ENCODE data around the gene MVP.
"Not testable (repeated sequence)": the region's sequence is repeated elsewhere in the genome, so short reads cannot be mapped to it uniquely, and the experiment has no call there.

The MVP gene
- total RNA-seq = 196 to 235 reads per million in 2 experiments

DNA sequence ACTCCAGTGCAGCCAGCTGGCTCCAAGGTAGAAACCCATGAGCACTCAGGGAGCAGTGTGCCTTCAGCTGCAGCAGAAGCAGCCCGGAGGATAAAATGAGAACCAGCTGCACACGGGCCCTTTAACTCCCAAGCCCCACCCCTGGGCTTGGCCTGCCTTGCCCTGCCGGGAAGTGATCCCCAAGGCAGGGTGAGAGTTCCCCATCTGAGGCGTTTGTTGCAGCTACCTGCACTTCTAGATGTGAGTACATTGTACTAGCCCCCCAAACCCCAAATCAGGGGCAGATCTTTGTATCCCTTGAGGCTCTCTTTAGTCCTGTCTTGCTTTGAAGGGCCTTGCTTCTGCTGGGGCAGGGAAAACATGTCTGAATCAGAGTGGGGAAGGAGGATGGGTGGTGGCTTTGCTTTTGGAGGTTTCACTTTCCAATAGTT is at the start of gene MVP:
TSS of gene MVP (plus strand) at position 192 of the 431 bp plus-strand sequence. CDS start 10,088 bp downstream, outside the sequence.
- DNase-seq (ENCODE audit: low read depth) = no peak

DNA sequence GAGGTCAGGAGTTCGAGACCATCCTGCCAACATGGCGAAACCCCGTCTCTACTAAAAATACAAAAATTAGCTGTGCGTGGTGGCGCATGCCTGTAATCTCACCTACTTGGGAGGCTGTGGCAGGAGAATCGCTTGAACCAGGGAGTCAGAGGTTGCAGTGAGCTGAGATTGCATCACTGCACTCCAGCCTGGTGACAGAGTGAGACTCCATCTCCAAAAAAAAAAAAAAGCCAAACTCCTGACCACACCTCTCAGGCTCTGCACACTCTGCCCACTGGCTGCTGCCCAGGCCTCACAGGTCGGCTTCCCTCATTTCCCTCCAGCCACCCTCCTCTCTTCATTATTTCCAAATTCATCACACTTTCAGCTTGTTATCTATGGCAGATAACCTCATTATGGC is 47.9 kb upstream of the MVP start:
- not testable (repeated sequence) for DNase-seq (ENCODE audit: low read depth)

DNA sequence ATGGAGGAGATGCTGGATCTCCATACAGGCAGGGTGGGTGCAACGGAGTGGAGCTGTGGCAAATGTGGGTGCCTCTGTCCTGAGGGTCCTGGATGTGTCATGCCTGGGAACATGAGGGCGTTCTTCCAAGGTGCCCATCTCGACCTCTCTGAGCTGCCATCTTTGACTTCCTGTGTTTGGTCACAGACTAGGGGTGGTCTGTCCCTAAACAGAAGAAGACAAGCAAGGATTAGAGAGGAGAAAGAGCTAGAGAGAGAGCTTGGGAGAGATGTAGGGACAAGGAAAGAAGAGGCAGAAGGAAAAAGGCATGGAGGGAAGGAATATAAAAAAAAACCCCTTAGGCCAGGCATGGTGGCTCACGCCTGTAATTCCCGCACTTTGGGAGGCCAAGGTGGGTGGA is 45.5 kb upstream of the MVP start:
- DNase-seq (ENCODE audit: low read depth) = no peak

DNA sequence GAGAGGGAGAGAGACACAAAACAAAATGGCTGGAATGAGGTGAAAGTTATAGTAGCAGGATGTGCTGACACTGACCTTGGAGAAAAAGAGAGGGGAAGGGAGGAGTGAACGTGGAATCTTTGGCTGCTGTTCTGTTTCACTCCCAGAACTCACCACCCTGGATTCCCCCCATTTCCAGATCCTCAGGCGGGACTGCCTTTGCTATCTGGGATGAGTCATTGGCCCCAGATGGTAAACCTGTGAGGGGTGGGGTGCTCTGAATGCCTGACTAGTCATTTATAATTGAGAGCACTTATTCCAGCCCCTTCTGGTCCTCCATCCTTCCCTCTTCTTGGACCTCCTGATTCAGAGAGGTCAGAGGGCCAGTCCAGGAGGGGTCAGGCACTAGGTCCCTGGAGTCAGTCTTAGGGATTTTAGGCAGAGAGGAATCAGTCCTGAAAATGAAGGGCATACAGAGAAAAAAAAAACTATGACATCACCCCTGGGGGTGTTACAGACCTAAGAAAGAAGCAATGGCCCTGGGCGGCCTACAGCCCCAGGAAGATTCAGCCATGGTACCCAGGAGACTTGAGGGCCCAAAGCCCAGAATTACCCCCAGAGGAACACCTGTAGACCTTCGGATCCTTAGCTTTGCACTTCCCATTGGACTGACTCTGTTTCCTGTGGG is 44.4 kb upstream of the MVP start:
- no peak for DNase-seq (ENCODE audit: low read depth)

DNA sequence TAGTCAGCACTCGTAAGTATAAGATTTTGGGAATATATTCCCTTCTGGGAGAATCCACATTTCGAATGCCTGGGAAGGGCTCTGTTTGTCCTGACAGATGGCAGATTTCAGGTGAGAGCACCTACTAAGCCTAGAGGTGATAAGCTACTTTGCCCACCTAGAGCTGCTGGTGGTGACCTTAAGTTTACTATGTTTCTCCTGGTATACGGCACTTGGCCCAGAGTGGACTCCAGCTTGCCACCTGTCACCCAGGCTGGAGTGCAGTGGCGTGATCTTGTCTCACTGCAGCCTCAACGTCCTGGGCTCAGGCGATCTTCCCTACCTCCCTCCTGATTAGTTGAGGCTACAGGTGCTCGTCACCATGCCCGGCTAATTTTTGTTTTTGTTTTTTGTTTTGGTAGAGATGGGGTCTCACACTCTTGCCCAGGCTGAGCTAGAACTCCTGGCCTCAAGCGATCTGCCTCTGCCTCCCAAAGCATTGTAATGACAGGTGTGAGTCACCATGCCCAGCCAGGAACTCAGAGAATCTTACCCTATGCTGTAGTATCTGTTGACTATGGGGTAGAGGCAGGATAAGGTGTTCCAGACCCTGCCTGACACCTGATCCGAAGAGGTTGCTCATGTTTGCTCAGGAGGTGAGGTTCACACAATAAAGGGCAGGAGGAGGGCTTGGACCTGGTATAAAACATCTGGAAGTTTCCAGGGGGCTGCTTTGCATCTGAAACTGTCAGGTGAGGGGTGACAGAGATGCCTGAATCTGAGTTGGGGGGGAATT is 42.5 kb upstream of the MVP start, which contains the start of gene ZG16:
TSS of gene ZG16 (plus strand) at position 681 of the 775 bp plus-strand sequence. CDS start 1,011 bp downstream, outside the sequence.
- no peak for DNase-seq (ENCODE audit: low read depth)

DNA sequence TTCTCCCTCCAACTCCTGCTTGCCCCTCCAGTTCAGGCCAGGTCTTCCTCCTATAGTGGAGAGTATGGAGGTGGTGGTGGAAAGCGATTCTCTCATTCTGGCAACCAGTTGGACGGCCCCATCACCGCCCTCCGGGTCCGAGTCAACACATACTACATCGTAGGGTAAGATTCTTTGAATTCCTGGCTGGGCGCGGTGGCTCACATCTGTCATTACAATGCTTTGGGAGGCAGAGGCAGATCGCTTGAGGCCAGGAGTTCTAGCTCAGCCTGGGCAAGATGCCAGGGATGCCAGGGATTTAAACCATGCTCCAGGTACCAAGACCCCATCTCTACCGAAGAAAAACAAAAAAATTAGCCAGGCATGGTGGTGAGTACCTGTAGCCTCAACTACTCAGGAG is 40.8 kb upstream of the MVP start:
- DNase-seq (ENCODE audit: low read depth) = no peak

DNA sequence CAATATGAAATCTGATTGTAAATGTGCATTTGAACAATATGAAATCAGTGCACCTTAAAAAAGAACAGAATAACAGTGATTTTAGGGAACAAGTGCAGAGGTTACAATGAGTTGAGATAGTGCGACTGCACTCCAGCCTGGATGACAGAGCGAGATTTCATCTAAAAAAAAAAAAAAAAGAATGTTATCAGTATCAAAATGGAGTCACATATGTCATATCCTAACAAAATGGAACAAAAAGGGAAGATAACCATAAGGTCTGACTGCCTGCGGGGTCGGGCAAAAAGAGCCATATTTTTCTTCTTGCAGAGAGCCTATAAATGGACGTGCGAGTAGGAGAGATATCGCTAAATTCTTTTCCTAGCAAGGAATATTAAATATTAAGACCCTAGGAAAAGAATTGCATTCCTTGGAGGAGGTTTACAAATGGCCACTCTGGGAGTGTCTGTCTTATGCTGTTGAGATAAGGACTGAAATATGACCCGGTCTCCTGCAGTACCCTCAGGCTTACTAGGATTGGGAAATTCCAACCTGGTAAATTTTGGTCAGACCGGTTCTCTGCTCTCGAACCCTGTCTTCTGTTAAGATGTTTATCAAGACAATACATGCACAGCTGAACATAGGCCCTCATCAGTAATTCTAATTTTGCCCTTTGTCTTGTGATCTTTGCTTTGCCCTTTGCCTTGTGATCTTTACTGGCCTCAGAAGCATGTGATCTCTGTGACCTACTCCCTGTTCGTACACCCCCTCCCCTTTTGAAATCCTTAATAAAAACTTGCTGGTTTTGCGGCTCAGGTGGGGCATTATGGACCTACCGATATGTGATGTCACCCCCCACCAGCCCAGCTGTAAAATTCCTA is 36.9 kb upstream of the MVP start:
- not testable (repeated sequence) for DNase-seq (ENCODE audit: low read depth)

DNA sequence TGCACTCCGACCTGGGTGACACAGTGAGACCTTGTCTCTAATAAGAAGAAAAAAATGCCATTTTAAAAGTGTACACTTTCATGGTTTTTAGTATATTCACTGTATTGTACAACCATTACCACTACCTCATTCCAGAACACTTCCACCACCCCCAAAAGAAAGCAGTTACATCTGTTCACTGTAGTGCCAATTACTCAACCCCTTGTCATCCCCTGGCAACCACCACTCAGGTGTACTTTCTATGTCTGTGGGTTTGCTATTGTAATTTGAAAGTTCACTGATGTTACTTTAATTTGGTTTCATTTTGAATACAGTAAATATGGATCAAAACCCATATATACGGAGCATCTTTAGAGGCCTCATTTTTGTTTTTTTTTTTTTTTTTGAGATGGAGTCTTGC is 36.1 kb upstream of the MVP start:
- DNase-seq (ENCODE audit: low read depth) = no peak

DNA sequence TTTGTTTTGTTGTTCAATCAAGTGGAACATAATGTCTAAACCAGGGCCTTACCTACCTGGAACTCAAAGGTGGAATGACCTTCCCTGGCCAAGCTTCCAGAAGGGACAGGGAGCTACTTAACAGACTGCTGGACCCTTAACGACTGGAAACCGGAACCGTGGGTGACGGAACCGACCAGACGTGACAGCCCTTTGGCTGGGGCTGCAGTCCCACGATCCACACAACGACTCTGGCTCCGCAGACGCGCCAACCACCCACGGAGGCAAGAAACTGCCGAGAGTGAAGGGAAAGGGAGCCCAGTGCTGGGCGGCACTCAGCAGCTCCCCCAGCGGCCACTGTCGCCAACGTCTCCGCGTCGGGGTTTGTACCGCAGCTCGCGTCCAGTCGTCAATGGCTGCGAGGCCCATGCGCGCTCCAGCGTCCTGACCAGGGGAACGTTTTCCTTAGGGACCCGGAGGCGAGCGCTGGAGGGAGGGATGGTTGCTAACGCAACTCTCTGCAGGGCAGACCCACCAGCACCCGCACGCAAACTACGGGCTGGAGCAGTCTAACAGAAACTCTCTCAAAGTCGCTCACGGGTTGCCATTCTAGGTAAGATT is 35.3 kb upstream of the MVP start:
- peak; percentile 54 for DNase-seq (ENCODE audit: low read depth)

DNA sequence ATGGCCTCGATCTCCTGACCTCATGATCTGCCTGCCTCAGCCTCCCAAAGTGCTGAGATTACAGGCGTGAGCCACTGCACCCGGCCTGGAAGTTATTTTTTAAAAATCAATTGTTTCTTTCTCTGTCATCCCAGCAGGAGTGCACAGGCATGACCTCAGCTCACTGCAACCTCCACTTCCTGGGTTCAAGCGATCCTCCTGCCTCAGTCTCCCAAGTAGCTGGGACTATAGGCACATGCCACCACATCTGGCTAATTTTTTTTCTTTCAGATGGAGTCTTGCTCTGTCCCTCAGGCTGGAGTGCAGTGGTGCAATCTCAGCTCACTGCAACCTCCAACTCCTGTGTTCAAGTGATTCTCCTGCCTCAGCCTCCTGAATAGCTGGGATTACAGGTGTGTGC is 33.1 kb upstream of the MVP start:
- DNase-seq (ENCODE audit: low read depth) = not testable (repeated sequence)

DNA sequence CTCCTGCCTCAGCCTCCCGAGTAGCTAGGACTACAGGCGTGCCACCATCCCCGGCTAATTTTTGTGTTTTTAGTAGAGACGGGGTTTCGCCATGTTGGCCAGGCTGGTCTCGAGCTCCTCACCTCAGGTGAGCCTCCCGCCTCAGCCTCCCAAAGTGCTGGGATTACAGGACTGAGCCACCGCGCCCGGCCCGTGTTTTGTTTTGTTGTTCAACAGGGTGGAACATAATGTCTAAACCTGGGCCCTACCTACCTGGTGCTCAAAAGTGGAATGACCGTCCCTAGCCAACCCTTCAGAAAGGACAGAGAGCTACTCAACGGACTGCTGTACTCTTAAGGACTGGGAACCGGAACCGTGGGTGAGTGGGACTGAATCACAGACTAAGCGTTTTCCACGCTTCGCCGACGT is 30.5 kb upstream of the MVP start:
- no peak for DNase-seq (ENCODE audit: low read depth)

DNA sequence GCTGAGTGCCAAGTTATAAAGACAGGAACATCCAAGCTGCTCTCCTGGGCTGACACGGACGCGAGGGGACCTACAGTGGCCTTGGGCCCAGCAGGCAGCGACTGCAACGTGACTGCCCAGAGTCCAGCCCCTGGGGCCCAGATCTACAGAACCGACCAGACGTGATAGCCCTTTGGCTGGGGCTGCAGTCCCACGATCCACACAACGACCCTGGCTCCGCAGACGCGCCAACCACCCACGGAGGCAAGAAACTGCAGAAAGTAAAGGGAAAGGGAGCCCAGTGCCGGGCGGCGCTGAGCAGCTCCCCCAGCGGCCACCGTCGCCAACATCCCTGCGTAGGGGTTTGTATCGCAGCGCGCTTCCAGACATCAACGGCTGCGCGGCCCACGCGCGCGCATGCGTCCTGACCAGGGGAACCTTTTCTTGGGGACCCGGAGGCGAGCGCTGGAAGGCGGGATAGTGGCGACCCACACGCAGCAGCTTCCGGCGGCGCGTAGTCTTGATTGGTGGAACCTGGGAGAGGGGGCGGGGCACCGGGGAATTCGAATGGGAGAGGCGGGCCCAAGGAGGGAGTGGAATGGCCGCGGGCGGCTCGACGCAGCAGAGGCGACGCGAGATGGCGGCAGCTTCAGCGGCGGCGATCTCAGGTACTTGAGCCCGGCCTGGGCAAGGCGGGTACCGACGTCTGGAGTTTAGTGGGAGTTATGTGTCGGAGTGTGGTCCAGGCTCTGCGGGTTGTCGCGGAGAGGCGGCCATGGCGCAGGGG is 29.9 kb upstream of the MVP start, which contains the start of gene KIF22:
TSS of gene KIF22 (plus strand) at position 569 of the 766 bp plus-strand sequence. CDS start at position 578, 9 bp downstream.
- peak; percentile 99 for DNase-seq (ENCODE audit: low read depth)

DNA sequence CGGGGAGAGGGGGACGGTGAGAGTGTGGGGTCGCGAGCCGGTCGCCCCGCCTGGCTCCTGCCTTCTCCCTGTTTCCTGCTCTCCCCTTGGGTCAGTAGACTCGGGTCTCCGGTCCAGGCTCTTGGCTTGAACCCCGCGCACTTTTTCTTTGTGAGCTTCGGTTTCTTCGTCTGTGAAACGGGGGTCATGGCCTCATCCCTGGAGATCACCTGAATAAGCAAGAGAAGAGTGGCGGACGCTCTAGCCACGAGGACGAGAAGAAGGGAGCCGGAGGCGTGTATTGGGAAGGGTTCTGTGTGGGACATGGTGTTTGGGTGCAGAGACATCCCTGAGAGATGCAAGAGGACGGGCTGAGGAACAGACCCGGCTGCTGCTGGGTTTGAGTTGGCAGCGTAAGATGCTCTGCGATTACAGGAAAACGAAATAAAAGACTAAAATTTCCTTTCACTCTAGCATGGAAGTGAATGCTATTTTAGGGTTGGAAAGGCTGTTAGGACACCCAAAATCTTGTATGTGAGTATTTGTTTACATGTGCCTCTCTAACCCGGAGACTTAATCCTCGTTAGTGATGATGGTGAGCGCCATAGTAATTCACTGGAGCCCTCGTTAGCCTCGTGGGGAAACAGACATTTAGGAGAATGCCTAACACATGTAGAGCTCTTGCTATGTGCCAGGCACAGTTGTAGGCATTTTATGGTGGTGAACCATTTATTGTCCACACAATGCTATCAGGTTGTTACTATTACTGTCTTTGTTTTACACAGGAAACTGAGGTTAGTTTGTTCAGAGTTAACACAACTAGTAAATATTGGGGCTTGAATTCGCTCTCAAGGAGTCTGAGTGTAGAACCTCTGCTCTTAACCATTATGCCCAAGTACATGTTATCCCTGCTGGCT is 29.1 kb upstream of the MVP start:
- no peak for DNase-seq (ENCODE audit: low read depth)

DNA sequence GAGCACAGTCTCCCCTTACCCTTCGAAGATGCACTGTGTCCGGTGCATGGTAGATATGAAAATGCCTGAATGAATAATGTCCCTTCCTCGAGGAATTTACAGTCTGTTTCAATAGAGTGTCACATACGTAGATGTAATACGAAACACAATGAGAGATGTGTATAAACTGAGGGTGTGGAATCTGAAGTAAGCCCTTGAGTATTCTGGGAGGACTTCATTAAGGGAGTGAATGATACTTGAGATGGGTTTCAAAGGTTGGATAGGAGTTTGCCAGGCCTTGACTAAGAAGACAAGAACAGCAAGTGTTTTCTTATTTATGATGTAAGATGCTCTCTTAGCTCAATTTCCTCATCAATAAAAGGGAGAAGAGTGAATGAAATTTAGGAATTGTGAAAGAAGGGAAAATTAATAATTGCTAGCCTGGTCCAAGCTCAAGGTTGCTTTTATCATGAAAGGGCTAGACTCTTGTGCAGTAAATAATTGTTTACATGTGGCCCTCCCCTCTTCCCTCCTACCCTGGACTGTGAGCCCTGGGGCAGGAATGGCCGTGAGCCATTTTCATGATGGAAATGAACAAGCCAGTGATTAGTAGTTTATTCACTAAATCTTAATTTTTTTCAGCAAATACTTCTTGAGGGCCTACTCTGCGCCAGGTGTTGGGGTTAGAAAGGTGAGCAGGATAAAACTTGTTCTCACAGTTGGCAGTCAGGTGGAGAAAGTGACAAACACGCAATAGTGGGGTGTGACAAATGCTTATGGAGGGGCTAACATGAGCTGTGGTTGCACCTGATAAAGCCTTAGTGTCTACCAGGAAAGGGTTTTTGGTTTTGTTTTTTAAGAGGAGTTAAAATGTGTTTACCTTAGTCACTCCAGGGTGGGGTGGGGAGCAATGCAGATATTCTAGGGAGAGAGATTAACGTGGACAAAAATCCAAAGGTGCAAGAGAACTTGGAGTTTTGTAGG is 28.1 kb upstream of the MVP start:
- DNase-seq (ENCODE audit: low read depth) = no peak

DNA sequence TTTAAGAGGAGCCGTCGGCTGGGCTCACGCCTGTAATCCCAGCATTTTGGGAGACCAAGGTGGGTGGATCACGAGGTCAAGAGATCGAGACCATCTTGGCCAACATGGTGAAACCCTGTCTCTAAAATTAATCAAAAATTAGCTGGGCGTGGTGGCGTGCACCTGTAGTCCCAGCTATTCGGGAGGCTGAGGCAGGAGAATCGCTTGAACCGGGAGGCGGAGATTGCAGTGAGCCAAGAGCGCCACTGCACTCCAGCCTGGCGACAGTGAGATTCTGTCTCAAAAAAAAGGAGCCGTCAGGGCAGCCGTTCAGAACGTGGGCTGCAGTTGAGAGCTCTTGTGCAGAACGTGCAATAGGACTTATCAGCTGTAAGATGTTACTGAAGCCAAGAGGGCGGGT is 27.1 kb upstream of the MVP start:
- not testable (repeated sequence) for DNase-seq (ENCODE audit: low read depth)

DNA sequence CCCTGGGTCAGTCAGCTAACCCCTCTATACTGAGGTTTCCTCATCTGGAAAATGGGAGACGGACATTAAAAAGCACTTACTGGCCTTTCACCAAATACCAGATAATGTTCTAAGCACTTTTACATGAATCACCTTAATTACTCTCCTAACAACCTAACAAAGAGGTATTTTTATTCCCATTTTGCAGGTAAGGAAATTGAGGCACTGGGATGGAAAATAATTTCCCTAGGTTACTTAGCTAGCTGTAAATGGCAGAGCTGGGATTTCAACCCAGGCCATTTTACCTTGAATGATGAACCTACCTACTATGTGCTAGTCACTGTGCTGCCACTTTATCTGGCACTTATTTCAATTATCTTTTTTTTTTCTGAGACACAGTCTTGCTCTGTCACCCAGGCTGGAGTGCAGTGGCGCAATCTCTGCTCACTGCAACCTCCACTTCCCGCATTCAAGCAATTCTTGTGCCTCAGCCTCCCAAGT is 26.0 kb upstream of the MVP start:
- DNase-seq (ENCODE audit: low read depth) = no peak

DNA sequence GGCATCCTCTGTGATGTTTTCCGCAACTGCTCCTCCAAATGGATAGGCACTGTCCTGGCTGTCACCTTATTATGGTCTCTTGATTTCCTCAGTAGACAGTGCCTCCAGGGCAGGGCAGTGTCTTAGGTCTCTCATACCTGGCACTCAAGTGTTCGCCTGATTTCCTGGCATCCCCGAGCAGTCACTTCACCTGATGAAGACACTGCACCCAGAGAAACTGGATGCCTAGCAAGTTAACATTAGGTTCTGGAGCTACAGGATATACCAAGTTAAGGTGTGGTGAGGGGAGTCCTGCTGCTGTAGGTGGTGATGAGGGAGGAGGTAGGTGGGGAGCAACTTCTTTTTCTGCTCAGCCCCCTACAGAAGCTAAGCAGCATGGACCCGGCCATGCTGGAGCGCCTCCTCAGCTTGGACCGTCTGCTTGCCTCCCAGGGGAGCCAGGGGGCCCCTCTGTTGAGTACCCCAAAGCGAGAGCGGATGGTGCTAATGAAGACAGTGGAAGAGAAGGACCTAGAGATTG is 17.8 kb upstream of the MVP start:
- no peak for DNase-seq (ENCODE audit: low read depth)

DNA sequence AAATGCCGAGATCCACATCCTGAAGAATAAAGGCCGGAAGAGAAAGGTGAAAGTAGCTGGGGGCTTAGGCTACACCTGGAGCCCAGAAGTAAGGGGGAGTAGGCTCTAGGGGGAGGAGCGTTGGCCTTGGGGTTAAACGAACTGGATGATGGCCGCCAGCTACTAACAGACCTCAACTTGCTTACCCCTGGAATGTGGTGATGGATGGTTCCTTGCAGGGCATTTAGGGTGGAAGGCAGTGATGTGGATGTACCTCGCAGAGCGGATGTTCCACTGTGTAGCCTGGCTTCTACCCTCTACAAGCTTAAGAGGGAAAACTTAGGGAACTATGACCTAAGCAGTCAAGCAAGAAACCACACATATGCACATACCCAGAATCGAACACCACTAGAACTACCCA is 16.2 kb upstream of the MVP start:
- no peak for DNase-seq (ENCODE audit: low read depth)
